MM.1S (cell line): Measurements from ENCODE around the gene PNPLA7.
"Not testable (repeated sequence)": the region's sequence is repeated elsewhere in the genome, so short reads cannot be mapped to it uniquely, and the experiment has no call there.

Experiments used
- DNase-seq: peaks from one replicate; pipeline ENCODE4 v3.0.0-alpha.2; 2015
- H2AFZ ChIP-seq: fragments of 300-600 bp; sonication (generic); 2 replicates; pipeline ENCODE4 v1.6.0; 2016; ENCODE audit warnings: antibody characterized with exemption, low read length
- H3F3A ChIP-seq: fragments of 300-600 bp; sonication (generic); 2 replicates; pipeline ENCODE4 v1.6.1; 2016; ENCODE audit warnings: mild to moderate bottlenecking, antibody characterized with exemption, low read length, moderate library complexity, mixed read lengths; ENCODE audit not compliant: insufficient read depth
- H3K27ac ChIP-seq: fragments of 300-600 bp; sonication (generic); 2 replicates; pipeline ENCODE4 v1.5.1; 2016; ENCODE audit warnings: mild to moderate bottlenecking, low read length
- H3K27me3 ChIP-seq: fragments of 300-600 bp; sonication (generic); replicated peaks from 2 replicates; pipeline ENCODE4 v1.6.0; 2016; ENCODE audit warnings: low read length; ENCODE audit not compliant: insufficient read depth
- H3K36me3 ChIP-seq: fragments of 300-600 bp; sonication (generic); replicated peaks from 2 replicates; pipeline ENCODE4 v1.6.1; 2016; ENCODE audit warnings: mild to moderate bottlenecking, low read length, mixed read lengths; ENCODE audit not compliant: insufficient read depth
- H3K4me1 ChIP-seq: fragments of 300-600 bp; sonication (generic); 2 replicates; pipeline ENCODE4 v1.6.1; 2016; ENCODE audit warnings: low read length, mixed read lengths
- H3K4me2 ChIP-seq: fragments of 300-600 bp; sonication (generic); 2 replicates; pipeline ENCODE4 v1.6.0; 2016; ENCODE audit warnings: low read depth, low read length
- H3K4me3 ChIP-seq: fragments of 300-600 bp; sonication (generic); 2 replicates; pipeline ENCODE4 v1.5.1; 2016; ENCODE audit warnings: low read length, mixed read lengths
- H3K79me2 ChIP-seq: fragments of 300-600 bp; sonication (generic); 2 replicates; pipeline ENCODE4 v1.6.1; 2016; ENCODE audit warnings: mixed run types, low read length, mixed read lengths
- H3K9ac ChIP-seq: fragments of 300-600 bp; sonication (generic); 2 replicates; pipeline ENCODE4 v1.6.1; 2016; ENCODE audit warnings: low read length, mixed read lengths
- H3K9me2 ChIP-seq: fragments of 300-600 bp; sonication (generic); replicated peaks from 2 replicates; pipeline ENCODE4 v1.6.1; 2016; ENCODE audit warnings: mild to moderate bottlenecking, low read length, mixed read lengths; ENCODE audit not compliant: insufficient read depth
- H3K9me3 ChIP-seq: fragments of 300-600 bp; sonication (generic); replicated peaks from 2 replicates; pipeline ENCODE4 v1.6.1; 2016; ENCODE audit warnings: mild to moderate bottlenecking, low read length, mixed read lengths; ENCODE audit not compliant: insufficient read depth
- H4K20me1 ChIP-seq: fragments of 300-600 bp; sonication (generic); 2 replicates; pipeline ENCODE4 v1.6.1; 2016; ENCODE audit warnings: mild to moderate bottlenecking, low read length, moderate library complexity, mixed read lengths; ENCODE audit not compliant: insufficient read depth
- CTCF ChIP-seq: fragments of 300-600 bp; sonication (generic); IDR thresholded peaks from 2 replicates; pipeline ENCODE4 v1.5.1; 2016; ENCODE audit warnings: antibody characterized with exemption, low read length, mixed read lengths
- EZH2 ChIP-seq: fragments of 300-600 bp; sonication (generic); optimal IDR thresholded peaks from 2 replicates; pipeline ENCODE3; 2017; ENCODE audit warnings: low read depth, mild to moderate bottlenecking, antibody characterized with exemption, low read length, mixed read lengths
- EZH2phosphoT487 ChIP-seq: fragments of 300-600 bp; sonication (generic); IDR thresholded peaks from 2 replicates; pipeline ENCODE4 v1.6.1; 2018; ENCODE audit warnings: antibody characterized with exemption, low read length

The PNPLA7 gene

DNA sequence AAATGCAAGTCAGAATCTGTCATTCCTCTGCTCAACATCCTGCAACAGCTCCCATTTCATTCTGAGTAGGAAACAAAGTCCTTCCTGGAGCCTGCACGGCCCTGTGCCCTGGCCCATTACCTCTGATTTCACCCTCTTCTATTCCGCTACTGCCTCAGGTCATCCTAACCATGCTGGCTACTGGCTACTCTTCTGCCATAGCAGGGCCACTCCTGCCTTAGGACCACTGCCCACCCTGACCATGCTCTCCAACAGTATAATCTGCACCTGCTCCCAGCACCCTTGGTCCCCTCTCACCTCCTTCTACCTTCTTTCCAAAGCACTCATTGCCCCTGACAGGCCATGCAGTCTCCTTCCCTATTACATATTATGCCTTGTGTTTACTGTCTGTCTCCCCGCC is 20.4 kb upstream of the PNPLA7 start:
- Histone ChIP-seq H3K4me3 (no peak overlapping the region), H3K27ac (no peak overlapping the region), H3K9me3 (no peaks in the 10 kb centered on the region), H3K4me2 (no peak overlapping the region), H3K27me3 (no peaks in the 10 kb centered on the region), H3K9me2 (no peaks in the 10 kb centered on the region), H4K20me1 (no peaks in the 10 kb centered on the region), H3K36me3 (peaks cover 12% of the 10 kb centered on the region), H2AFZ (no peak overlapping the region), H3F3A (peaks cover 9% of the 10 kb centered on the region), H3K4me1 (peaks cover 14% of the 10 kb centered on the region), H3K9ac (no peak overlapping the region), H3K79me2 (peaks cover 45% of the 10 kb centered on the region)
- TF ChIP-seq CTCF: no peak
- no peak for TF ChIP-seq EZH2phosphoT487
- no peak for TF ChIP-seq EZH2
- no peak for DNase-seq

- Histone ChIP-seq H3K4me2 (no peak overlapping the region), H3K79me2 (peaks cover 39% of the 10 kb centered on the region), H3K9ac (no peak overlapping the region), H3K9me2 (no peaks in the 10 kb centered on the region), H4K20me1 (no peaks in the 10 kb centered on the region), H3K27me3 (no peaks in the 10 kb centered on the region), H3K9me3 (no peaks in the 10 kb centered on the region), H3F3A (peaks cover under 1% of the 10 kb centered on the region; the same call in 1 of the 2 replicates), H3K27ac (no peak overlapping the region), H3K36me3 (peaks cover 12% of the 10 kb centered on the region), H2AFZ (no peak overlapping the region), H3K4me1 (peaks cover 6% of the 10 kb centered on the region), H3K4me3 (no peak overlapping the region)
- TF ChIP-seq CTCF: no peak
- DNase-seq: no peak
Observed at GRCh38 chr9:137569609-137570203, 19.5 kb upstream of the PNPLA7 start.

DNA sequence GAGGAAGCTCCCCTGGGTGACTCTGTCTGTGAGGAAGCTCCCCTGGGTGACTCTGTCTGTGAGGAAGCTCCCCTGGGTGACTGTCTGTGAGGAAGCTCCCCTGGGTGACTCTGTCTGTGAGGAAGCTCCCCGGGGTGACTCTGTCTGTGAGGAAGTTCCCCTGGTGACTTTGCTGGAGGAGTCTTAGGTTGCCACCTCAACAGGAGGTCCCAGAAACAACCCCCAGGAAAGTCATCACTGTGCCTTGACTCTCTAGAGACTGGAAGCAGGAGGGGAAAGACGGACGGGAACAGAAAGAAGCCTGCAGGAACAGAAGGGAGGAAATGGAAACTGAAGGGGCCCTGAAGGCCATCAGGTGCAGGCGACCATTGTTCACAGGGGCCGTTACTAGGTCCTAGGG is 18.2 kb upstream of the PNPLA7 start:
- DNase-seq, H3K36me3 ChIP-seq, H3K9ac ChIP-seq, H2AFZ ChIP-seq, H3K4me3 ChIP-seq, H3K27ac ChIP-seq, H3F3A ChIP-seq, H4K20me1 ChIP-seq, H3K4me2 ChIP-seq, H3K4me1 ChIP-seq, H3K9me2 ChIP-seq, H3K9me3 ChIP-seq, H3K27me3 ChIP-seq: not testable (repeated sequence)
- peaks cover 28% of the 10 kb centered on the region for H3K79me2 ChIP-seq

DNA sequence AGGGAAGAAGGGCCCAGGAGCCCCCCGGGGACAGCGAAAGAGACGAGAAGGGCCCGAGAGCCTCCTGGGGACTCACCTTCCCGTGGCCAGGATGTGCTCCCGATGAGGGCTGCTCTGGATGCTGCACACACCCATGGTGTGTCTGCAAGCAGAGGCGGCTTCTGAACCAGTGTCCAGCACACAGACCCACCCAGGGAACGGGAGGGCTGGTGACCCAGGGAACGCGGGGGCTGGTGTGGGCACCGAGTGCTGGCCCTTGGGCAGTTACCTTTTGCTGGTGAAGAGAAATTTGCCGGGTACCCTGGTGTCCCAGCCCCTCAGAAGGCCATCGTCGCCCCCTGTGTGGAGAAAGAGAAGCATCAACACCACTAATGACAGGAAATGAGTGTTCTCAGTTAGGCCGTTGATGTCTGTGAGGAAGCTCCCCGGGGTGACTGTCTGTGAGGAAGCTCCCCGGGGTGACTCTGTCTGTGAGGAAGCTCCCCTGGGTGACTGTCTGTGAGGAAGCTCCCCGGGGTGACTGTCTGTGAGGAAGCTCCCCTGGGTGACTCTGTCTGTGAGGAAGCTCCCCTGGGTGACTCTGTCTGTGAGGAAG is 14.7 kb upstream of the PNPLA7 start:
- Histone ChIP-seq H3K9ac (no peak overlapping the region), H3K9me2 (no peaks in the 10 kb centered on the region), H2AFZ (no peak overlapping the region), H3K4me1 (no peaks in the 10 kb centered on the region), H3K27ac (no peak overlapping the region), H3K27me3 (no peaks in the 10 kb centered on the region), H3K79me2 (peaks cover 12% of the 10 kb centered on the region; the same call in 1 of the 2 replicates), H3F3A (no peaks in the 10 kb centered on the region), H3K4me3 (no peak overlapping the region), H4K20me1 (no peaks in the 10 kb centered on the region; the same call in 1 of the 2 replicates), H3K36me3 (no peaks in the 10 kb centered on the region; the same call in 1 of the 2 replicates), H3K9me3 (no peaks in the 10 kb centered on the region), H3K4me2 (no peak overlapping the region)
- no peak for DNase-seq
- TF ChIP-seq CTCF: no peak
- no peak for TF ChIP-seq EZH2
- TF ChIP-seq EZH2phosphoT487: no peak
